Mammary epithelial cell (primary cell): ENCODE results near the gene DOCK1.

Experiments used
- EZH2 ChIP-seq: IDR thresholded peaks from 2 replicates; pipeline ENCODE4 v1.6.1; 2012; ENCODE audit warnings: low read length, inconsistent platforms, borderline replicate concordance
- TF ChIP-seq, protein P1 (sequence below), 2 donors: IDR thresholded peaks in 1 of 2; conservative IDR thresholded peaks in 1 of 2; 2 replicates each; pipeline ENCODE4 v1.5.1; 2011 to 2012; ENCODE audit warnings: inconsistent platforms in 2 of 2, low read length in 2 of 2, mild to moderate bottlenecking in 2 of 2, control low read depth in 1 of 2, low read depth in 1 of 2; ENCODE audit not compliant: insufficient read depth in 1 of 2; ENCODE audit errors: extremely low read depth in 1 of 2

- TF ChIP-seq, protein P1, sequence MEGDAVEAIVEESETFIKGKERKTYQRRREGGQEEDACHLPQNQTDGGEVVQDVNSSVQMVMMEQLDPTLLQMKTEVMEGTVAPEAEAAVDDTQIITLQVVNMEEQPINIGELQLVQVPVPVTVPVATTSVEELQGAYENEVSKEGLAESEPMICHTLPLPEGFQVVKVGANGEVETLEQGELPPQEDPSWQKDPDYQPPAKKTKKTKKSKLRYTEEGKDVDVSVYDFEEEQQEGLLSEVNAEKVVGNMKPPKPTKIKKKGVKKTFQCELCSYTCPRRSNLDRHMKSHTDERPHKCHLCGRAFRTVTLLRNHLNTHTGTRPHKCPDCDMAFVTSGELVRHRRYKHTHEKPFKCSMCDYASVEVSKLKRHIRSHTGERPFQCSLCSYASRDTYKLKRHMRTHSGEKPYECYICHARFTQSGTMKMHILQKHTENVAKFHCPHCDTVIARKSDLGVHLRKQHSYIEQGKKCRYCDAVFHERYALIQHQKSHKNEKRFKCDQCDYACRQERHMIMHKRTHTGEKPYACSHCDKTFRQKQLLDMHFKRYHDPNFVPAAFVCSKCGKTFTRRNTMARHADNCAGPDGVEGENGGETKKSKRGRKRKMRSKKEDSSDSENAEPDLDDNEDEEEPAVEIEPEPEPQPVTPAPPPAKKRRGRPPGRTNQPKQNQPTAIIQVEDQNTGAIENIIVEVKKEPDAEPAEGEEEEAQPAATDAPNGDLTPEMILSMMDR (conservative IDR thresholded peaks at IDR 0.05 in 1 of 2, IDR thresholded peaks at IDR 0.05 in 1 of 2; ENCODE audit: extremely low read depth in 1 of 2, insufficient read depth in 1 of 2, low read depth in 1 of 2, low read length in 2 of 2) = no peak
- no peak for TF ChIP-seq EZH2
Observed at GRCh38 chr10:127378628-127379027, 473.4 kb downstream of the DOCK1 start.
